HG02981 (cell line): ENCODE data around the gene GPC1.

Source experiments
- ATAC-seq: cut with Tn5 transposase; IDR thresholded peaks from one replicate; pipeline ENCODE4 v1.9.1; 2021; ENCODE audit warnings: mild to moderate bottlenecking, moderate library complexity; ENCODE audit not compliant: unreplicated experiment

The GPC1 gene

GRCh38 chr2:240463866-240464481, 28.5 kb downstream of the GPC1 start:
- ATAC-seq: no peak

GRCh38 chr2:240464514-240465241, 29.2 kb downstream of the GPC1 start:
- no peak for ATAC-seq

GRCh38 chr2:240465268-240465764, 29.9 kb downstream of the GPC1 start:
- no peak for ATAC-seq

- ATAC-seq: no peak
These were observed 30.5 kb downstream of the GPC1 start for GRCh38 chr2:240465765-240466578.

- ATAC-seq: no peak
These were observed 31.2 kb downstream of the GPC1 start for GRCh38 chr2:240466579-240467148.

GRCh38 chr2:240467149-240467642, 31.7 kb downstream of the GPC1 start:
- ATAC-seq: no peak

GRCh38 chr2:240467659-240468302, 32.3 kb downstream of the GPC1 start:
- ATAC-seq: no peak

- ATAC-seq: no peak
These were observed 33.1 kb downstream of the GPC1 start for GRCh38 chr2:240468303-240469238.

GRCh38 chr2:240469239-240469636, 33.8 kb downstream of the GPC1 start:
- no peak for ATAC-seq

- no peak for ATAC-seq
These were observed 34.3 kb downstream of the GPC1 start for GRCh38 chr2:240469740-240470139.

- ATAC-seq: no peak
These were observed 36.8 kb downstream of the GPC1 start for GRCh38 chr2:240472078-240472790.

- ATAC-seq: no peak
These were observed 37.7 kb downstream of the GPC1 start for GRCh38 chr2:240473211-240473610.

- ATAC-seq: no peak
These were observed 42.5 kb downstream of the GPC1 start for GRCh38 chr2:240477916-240478315.

GRCh38 chr2:240478346-240479110, 43.1 kb downstream of the GPC1 start:
- ATAC-seq: no peak

GRCh38 chr2:240479111-240479501, 43.6 kb downstream of the GPC1 start:
- no peak for ATAC-seq

GRCh38 chr2:240480834-240481623, 45.6 kb downstream of the GPC1 start:
- ATAC-seq: no peak

- no peak for ATAC-seq
These were observed 46.3 kb downstream of the GPC1 start for GRCh38 chr2:240481720-240482119.
